IMR-90 (cell line): ENCODE results near the gene HAUS5.

Experiments used
- BHLHE40 ChIP-seq: fragments of 150-350 bp; IDR thresholded peaks from 2 replicates; pipeline ENCODE4 v1.6.1; 2016; ENCODE audit warnings: mild to moderate bottlenecking, low read depth, low read length
- CEBPB ChIP-seq: IDR thresholded peaks from 2 replicates; pipeline ENCODE4 v1.6.1; 2012; ENCODE audit warnings: low read depth, low read length, improper control_type of control experiment
- FOS ChIP-seq: fragments of 150-350 bp; IDR thresholded peaks from 2 replicates; pipeline ENCODE4 v1.6.1; 2016; ENCODE audit warnings: low read depth, low read length
- MAFK ChIP-seq: IDR thresholded peaks from 2 replicates; pipeline ENCODE4 v1.6.1; 2012; ENCODE audit warnings: low read depth, low read length, improper control_type of control experiment
- MAZ ChIP-seq: IDR thresholded peaks from 2 replicates; pipeline ENCODE4 v1.6.1; 2012; ENCODE audit warnings: low read depth, mild to moderate bottlenecking, low read length, improper control_type of control experiment, moderate library complexity, borderline replicate concordance
- MXI1 ChIP-seq: IDR thresholded peaks from 2 replicates; pipeline ENCODE4 v1.6.1; 2012; ENCODE audit warnings: low read depth, mild to moderate bottlenecking, low read length, moderate library complexity, borderline replicate concordance
- POLR2A ChIP-seq: IDR thresholded peaks from 2 replicates; pipeline ENCODE4 v1.6.1; 2012; ENCODE audit warnings: mild to moderate bottlenecking, low read depth, low read length
- RAD21 ChIP-seq: IDR thresholded peaks from 2 replicates; pipeline ENCODE4 v1.6.1; 2012; ENCODE audit warnings: low read length, improper control_type of control experiment
- RCOR1 ChIP-seq: IDR thresholded peaks from 2 replicates; pipeline ENCODE4 v1.6.1; 2012; ENCODE audit warnings: mild to moderate bottlenecking, low read length, improper control_type of control experiment; ENCODE audit not compliant: insufficient replicate concordance
- RFX5 ChIP-seq: IDR thresholded peaks from 2 replicates; pipeline ENCODE4 v1.8.0; 2012; ENCODE audit warnings: low read depth, mild to moderate bottlenecking, low read length, moderate library complexity
- SMC3 ChIP-seq: fragments of 150-350 bp; IDR thresholded peaks from 2 replicates; pipeline ENCODE4 v1.6.1; 2016; ENCODE audit warnings: low read depth, mild to moderate bottlenecking, antibody characterized with exemption, low read length, moderate library complexity
- TF ChIP-seq, protein P1 (sequence below): conservative IDR thresholded peaks from 2 replicates; pipeline ENCODE4 v1.5.1; 2012; ENCODE audit warnings: mild to moderate bottlenecking, low read depth, low read length, improper control_type of control experiment
- TF ChIP-seq, protein P2 (sequence below): fragments of 150-350 bp; IDR thresholded peaks from 2 replicates; pipeline ENCODE4 v1.6.1; 2017; ENCODE audit warnings: mild to moderate bottlenecking, antibody characterized with exemption, low read length, low read depth

DNA sequence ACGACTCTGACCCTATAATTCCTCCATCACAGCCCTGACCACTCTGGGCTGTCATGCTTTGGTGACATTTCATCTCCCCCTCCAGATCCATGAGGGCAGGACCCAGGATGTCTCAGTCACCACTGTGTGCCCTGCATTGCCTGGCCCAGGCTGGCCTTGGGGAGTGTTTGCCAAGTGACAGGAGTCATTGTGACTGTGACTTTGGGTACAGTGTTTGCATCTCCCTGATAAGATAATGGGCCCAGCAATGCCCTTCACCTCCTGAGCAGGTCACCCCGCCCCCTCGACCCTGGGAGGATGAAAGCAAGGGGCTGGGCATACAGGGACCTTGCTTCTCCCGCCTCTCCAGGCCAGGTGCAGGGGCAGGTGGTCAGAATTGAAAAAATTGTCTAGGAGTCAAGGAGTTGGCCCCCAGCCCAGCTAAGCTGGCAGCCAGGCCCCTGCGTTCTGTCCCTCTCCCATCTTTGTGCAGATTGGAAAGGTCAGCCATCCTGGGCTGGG is 43.2 kb upstream of the HAUS5 start:
- TF ChIP-seq, protein P1, sequence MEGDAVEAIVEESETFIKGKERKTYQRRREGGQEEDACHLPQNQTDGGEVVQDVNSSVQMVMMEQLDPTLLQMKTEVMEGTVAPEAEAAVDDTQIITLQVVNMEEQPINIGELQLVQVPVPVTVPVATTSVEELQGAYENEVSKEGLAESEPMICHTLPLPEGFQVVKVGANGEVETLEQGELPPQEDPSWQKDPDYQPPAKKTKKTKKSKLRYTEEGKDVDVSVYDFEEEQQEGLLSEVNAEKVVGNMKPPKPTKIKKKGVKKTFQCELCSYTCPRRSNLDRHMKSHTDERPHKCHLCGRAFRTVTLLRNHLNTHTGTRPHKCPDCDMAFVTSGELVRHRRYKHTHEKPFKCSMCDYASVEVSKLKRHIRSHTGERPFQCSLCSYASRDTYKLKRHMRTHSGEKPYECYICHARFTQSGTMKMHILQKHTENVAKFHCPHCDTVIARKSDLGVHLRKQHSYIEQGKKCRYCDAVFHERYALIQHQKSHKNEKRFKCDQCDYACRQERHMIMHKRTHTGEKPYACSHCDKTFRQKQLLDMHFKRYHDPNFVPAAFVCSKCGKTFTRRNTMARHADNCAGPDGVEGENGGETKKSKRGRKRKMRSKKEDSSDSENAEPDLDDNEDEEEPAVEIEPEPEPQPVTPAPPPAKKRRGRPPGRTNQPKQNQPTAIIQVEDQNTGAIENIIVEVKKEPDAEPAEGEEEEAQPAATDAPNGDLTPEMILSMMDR: no peak
- no peak for TF ChIP-seq POLR2A
- TF ChIP-seq MXI1: no peak
- no peak for TF ChIP-seq RFX5
- TF ChIP-seq MAFK: no peak
- TF ChIP-seq RCOR1: no peak
- TF ChIP-seq BHLHE40: no peak
- no peak for TF ChIP-seq SMC3
- no peak for TF ChIP-seq RAD21
- no peak for TF ChIP-seq CEBPB
- no peak for TF ChIP-seq FOS
- TF ChIP-seq MAZ: no peak
- TF ChIP-seq, protein P2, sequence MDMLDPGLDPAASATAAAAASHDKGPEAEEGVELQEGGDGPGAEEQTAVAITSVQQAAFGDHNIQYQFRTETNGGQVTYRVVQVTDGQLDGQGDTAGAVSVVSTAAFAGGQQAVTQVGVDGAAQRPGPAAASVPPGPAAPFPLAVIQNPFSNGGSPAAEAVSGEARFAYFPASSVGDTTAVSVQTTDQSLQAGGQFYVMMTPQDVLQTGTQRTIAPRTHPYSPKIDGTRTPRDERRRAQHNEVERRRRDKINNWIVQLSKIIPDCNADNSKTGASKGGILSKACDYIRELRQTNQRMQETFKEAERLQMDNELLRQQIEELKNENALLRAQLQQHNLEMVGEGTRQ: no peak
